NCI-H2029 treated with DMSO at 0.1 percent for 48 hours (cell line): ENCODE measurements around the gene WDR59.
"Not testable (repeated sequence)": the region's sequence is repeated elsewhere in the genome, so short reads cannot be mapped to it uniquely, and the experiment has no call there.

ENCODE experiments used
- DNase-seq: peaks from one replicate; lab custom pipeline; 2025; lab: John Stamatoyannopoulos, UW

The WDR59 gene

GRCh38 chr16:74850027-74850426 lies 134.9 kb downstream of the WDR59 start:
- no peak for DNase-seq

- DNase-seq: no peak
These were observed 137.7 kb downstream of the WDR59 start for GRCh38 chr16:74847202-74847601.

- no peak for DNase-seq
These were observed 138.2 kb downstream of the WDR59 start for GRCh38 chr16:74846714-74847113.

GRCh38 chr16:74844041-74844980 lies 140.6 kb downstream of the WDR59 start:
- DNase-seq: no peak

- not testable (repeated sequence) for DNase-seq
These were observed 141.4 kb downstream of the WDR59 start for GRCh38 chr16:74843381-74844035.

GRCh38 chr16:74842413-74842812 lies 142.5 kb downstream of the WDR59 start:
- DNase-seq: no peak

- DNase-seq: no peak
These were observed 143.0 kb downstream of the WDR59 start for GRCh38 chr16:74841904-74842303.

- DNase-seq: no peak
These were observed 143.5 kb downstream of the WDR59 start for GRCh38 chr16:74841469-74841868.

GRCh38 chr16:74837056-74837455 lies 147.9 kb downstream of the WDR59 start:
- no peak for DNase-seq

GRCh38 chr16:74836111-74836671 lies 148.7 kb downstream of the WDR59 start:
- DNase-seq: no peak

- no peak for DNase-seq
These were observed 152.7 kb downstream of the WDR59 start for GRCh38 chr16:74832228-74832627.

GRCh38 chr16:74831467-74831866 lies 153.5 kb downstream of the WDR59 start:
- no peak for DNase-seq

GRCh38 chr16:74830648-74831047 lies 154.3 kb downstream of the WDR59 start:
- no peak for DNase-seq

GRCh38 chr16:74829637-74830036 lies 155.3 kb downstream of the WDR59 start:
- no peak for DNase-seq

- DNase-seq: no peak
These were observed 159.0 kb downstream of the WDR59 start for GRCh38 chr16:74825941-74826340.

- no peak for DNase-seq
These were observed 159.9 kb downstream of the WDR59 start for GRCh38 chr16:74825016-74825415.
